MM.1S (cell line): ENCODE results near the gene GPRIN2.

Experiments
- DNase-seq: peaks from one replicate; pipeline ENCODE4 v3.0.0-alpha.2; 2015
- H2AFZ ChIP-seq: fragments of 300-600 bp; sonication (generic); 2 replicates; pipeline ENCODE4 v1.6.0; 2016; ENCODE audit warnings: antibody characterized with exemption, low read length
- H3F3A ChIP-seq: fragments of 300-600 bp; sonication (generic); 2 replicates; pipeline ENCODE4 v1.6.1; 2016; ENCODE audit warnings: mild to moderate bottlenecking, antibody characterized with exemption, low read length, moderate library complexity, mixed read lengths; ENCODE audit not compliant: insufficient read depth
- H3K27ac ChIP-seq: fragments of 300-600 bp; sonication (generic); 2 replicates; pipeline ENCODE4 v1.5.1; 2016; ENCODE audit warnings: mild to moderate bottlenecking, low read length
- H3K27me3 ChIP-seq: fragments of 300-600 bp; sonication (generic); replicated peaks from 2 replicates; pipeline ENCODE4 v1.6.0; 2016; ENCODE audit warnings: low read length; ENCODE audit not compliant: insufficient read depth
- H3K36me3 ChIP-seq: fragments of 300-600 bp; sonication (generic); replicated peaks from 2 replicates; pipeline ENCODE4 v1.6.1; 2016; ENCODE audit warnings: mild to moderate bottlenecking, low read length, mixed read lengths; ENCODE audit not compliant: insufficient read depth
- H3K4me1 ChIP-seq: fragments of 300-600 bp; sonication (generic); 2 replicates; pipeline ENCODE4 v1.6.1; 2016; ENCODE audit warnings: low read length, mixed read lengths
- H3K4me2 ChIP-seq: fragments of 300-600 bp; sonication (generic); 2 replicates; pipeline ENCODE4 v1.6.0; 2016; ENCODE audit warnings: low read depth, low read length
- H3K4me3 ChIP-seq: fragments of 300-600 bp; sonication (generic); 2 replicates; pipeline ENCODE4 v1.5.1; 2016; ENCODE audit warnings: low read length, mixed read lengths
- H3K79me2 ChIP-seq: fragments of 300-600 bp; sonication (generic); 2 replicates; pipeline ENCODE4 v1.6.1; 2016; ENCODE audit warnings: mixed run types, low read length, mixed read lengths
- H3K9ac ChIP-seq: fragments of 300-600 bp; sonication (generic); 2 replicates; pipeline ENCODE4 v1.6.1; 2016; ENCODE audit warnings: low read length, mixed read lengths
- H3K9me2 ChIP-seq: fragments of 300-600 bp; sonication (generic); replicated peaks from 2 replicates; pipeline ENCODE4 v1.6.1; 2016; ENCODE audit warnings: mild to moderate bottlenecking, low read length, mixed read lengths; ENCODE audit not compliant: insufficient read depth
- H3K9me3 ChIP-seq: fragments of 300-600 bp; sonication (generic); replicated peaks from 2 replicates; pipeline ENCODE4 v1.6.1; 2016; ENCODE audit warnings: mild to moderate bottlenecking, low read length, mixed read lengths; ENCODE audit not compliant: insufficient read depth
- H4K20me1 ChIP-seq: fragments of 300-600 bp; sonication (generic); 2 replicates; pipeline ENCODE4 v1.6.1; 2016; ENCODE audit warnings: mild to moderate bottlenecking, low read length, moderate library complexity, mixed read lengths; ENCODE audit not compliant: insufficient read depth
- EZH2 ChIP-seq: fragments of 300-600 bp; sonication (generic); optimal IDR thresholded peaks from 2 replicates; pipeline ENCODE3; 2017; ENCODE audit warnings: low read depth, mild to moderate bottlenecking, antibody characterized with exemption, low read length, mixed read lengths
- EZH2phosphoT487 ChIP-seq: fragments of 300-600 bp; sonication (generic); IDR thresholded peaks from 2 replicates; pipeline ENCODE4 v1.6.1; 2018; ENCODE audit warnings: antibody characterized with exemption, low read length
- TF ChIP-seq, protein P1 (sequence below): fragments of 300-600 bp; sonication (generic); IDR thresholded peaks from 2 replicates; pipeline ENCODE4 v1.5.1; 2016; ENCODE audit warnings: antibody characterized with exemption, low read length, mixed read lengths

Gene GPRIN2

DNA sequence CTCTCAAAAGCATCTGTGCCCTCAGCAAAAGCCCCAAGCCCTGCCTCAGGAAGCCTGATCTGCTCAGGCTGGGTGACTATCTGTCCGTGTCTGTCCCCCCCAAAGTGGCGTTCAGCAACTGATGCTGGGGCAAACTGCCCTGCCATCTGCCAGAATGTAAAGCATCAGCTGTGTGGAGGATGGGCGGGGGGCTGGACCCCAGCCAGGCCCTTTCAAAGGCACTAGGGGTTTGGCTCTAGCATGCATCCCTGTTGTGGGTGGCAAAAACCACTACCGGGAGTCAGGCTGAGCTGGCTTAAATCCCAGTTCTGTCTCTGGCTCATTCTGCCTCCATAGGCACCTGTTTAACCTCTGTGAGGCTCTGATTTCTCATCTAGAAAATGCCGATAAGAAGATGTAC, 35.5 kb downstream of the GPRIN2 start:
- Histone ChIP-seq H3K36me3 (no peaks in the 10 kb centered on the region), H3K9ac (no peak overlapping the region), H3K79me2 (no peaks in the 10 kb centered on the region), H3K27ac (no peak overlapping the region), H4K20me1 (no peaks in the 10 kb centered on the region), H3K9me2 (no peaks in the 10 kb centered on the region), H3F3A (no peaks in the 10 kb centered on the region), H2AFZ (no peak overlapping the region), H3K27me3 (no peaks in the 10 kb centered on the region), H3K9me3 (no peaks in the 10 kb centered on the region), H3K4me2 (no peak overlapping the region), H3K4me3 (no peak overlapping the region), H3K4me1 (no peaks in the 10 kb centered on the region)
- DNase-seq: no peak
- no peak for TF ChIP-seq EZH2
- TF ChIP-seq EZH2phosphoT487: no peak
- TF ChIP-seq, protein P1, sequence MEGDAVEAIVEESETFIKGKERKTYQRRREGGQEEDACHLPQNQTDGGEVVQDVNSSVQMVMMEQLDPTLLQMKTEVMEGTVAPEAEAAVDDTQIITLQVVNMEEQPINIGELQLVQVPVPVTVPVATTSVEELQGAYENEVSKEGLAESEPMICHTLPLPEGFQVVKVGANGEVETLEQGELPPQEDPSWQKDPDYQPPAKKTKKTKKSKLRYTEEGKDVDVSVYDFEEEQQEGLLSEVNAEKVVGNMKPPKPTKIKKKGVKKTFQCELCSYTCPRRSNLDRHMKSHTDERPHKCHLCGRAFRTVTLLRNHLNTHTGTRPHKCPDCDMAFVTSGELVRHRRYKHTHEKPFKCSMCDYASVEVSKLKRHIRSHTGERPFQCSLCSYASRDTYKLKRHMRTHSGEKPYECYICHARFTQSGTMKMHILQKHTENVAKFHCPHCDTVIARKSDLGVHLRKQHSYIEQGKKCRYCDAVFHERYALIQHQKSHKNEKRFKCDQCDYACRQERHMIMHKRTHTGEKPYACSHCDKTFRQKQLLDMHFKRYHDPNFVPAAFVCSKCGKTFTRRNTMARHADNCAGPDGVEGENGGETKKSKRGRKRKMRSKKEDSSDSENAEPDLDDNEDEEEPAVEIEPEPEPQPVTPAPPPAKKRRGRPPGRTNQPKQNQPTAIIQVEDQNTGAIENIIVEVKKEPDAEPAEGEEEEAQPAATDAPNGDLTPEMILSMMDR: no peak

DNA sequence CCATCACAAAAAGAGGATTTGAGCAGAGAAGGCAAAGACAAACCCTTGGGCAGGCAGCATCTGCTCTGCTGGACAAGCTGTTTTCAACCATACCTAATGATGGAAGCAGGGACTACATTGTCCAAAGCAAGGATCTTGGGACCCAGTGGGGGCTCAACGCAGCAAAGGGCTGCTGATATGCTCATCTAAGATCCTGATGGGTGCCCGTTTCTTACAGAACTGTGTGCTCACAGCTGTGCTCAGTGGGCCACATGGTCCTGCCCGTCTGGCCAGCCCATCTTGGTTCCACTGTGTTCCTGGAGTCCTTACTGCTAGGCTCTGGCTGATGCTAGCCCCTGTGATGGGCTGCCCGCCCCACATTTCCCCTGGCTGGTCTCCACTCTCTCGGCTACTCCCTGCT, 36.1 kb downstream of the GPRIN2 start:
- Histone ChIP-seq H3K27ac (no peak overlapping the region), H3K9me3 (no peaks in the 10 kb centered on the region), H3K4me3 (no peak overlapping the region), H3K9me2 (no peaks in the 10 kb centered on the region), H3K9ac (no peak overlapping the region), H3K79me2 (no peaks in the 10 kb centered on the region), H3K4me1 (no peaks in the 10 kb centered on the region), H3K27me3 (no peaks in the 10 kb centered on the region), H3K4me2 (no peak overlapping the region), H3F3A (no peaks in the 10 kb centered on the region), H4K20me1 (no peaks in the 10 kb centered on the region), H3K36me3 (no peaks in the 10 kb centered on the region), H2AFZ (no peak overlapping the region)
- no peak for DNase-seq
- no peak for TF ChIP-seq EZH2phosphoT487
- TF ChIP-seq, protein P1: no peak

DNA sequence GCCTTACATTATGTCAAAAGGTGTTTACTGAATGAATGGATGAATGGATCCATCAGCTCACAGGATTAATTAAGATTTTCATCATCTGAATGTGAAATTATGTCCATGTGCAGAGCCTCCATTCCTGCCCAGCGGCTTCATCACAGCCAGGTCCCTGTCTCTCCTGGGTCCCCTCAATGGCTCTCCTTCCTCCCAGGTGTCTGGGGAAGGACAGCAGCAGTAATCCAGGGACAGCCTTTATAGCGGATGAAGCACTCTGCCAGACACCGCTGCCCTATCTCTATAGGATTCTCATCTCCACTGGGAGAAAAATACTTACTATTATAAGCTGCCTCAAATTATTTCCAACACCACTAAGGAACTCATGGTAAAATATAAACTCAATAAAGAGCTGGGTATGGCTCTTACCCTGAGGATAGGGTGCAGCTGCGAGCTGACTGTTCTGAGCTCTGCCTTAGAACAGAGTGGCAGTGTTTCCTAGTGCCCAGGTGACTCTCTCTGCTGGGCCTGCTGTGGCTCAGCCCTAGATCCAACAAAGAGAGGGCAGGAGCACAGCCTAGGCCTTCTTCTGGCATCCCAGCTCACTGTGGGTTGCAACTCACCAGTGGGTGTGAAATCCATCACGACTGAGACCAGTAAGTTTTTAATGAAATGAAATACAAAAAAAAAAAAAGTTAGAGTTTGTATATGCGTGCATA, 38.3 kb downstream of the GPRIN2 start:
- no peak for TF ChIP-seq EZH2phosphoT487
- Histone ChIP-seq H3F3A (no peaks in the 10 kb centered on the region), H3K27ac (no peak overlapping the region)

DNA sequence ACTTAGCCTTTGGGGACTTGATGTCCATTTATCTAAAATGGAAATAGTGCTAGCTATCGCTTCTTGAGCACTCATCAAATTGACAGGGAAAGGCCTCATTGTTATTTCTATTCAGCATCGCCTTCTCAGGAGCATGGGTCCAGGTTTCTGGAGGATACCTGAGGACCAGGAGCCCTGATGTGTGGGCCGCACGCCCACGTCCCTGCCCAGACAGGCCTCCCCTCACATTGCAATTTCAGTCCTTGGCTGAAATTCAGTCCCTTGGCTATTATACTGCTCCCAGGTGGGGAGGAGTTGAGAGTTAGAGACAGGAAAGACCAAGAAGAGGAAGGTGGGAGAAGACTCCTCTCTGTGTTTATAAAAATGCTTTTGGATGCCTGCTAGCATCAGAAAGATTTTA, 38.9 kb downstream of the GPRIN2 start:
- no peaks in the 10 kb centered on the region for H3K9me2 ChIP-seq
- TF ChIP-seq EZH2phosphoT487: no peak
- TF ChIP-seq, protein P1: no peak
- TF ChIP-seq EZH2: no peak
- no peak for DNase-seq

More for the DNA sequence above, 38.3 kb downstream of the GPRIN2 start:
- DNase-seq: no peak
- H3K9ac ChIP-seq: no peak overlapping the region
- H3K9me2 ChIP-seq: no peaks in the 10 kb centered on the region
- H3K9me3 ChIP-seq: no peaks in the 10 kb centered on the region
- no peak overlapping the region for H2AFZ ChIP-seq
- H3K79me2 ChIP-seq: no peaks in the 10 kb centered on the region
- H3K4me2 ChIP-seq: no peak overlapping the region
- no peak overlapping the region for H3K4me3 ChIP-seq
- H3K4me1 ChIP-seq: no peaks in the 10 kb centered on the region
- H3K27me3 ChIP-seq: no peaks in the 10 kb centered on the region
- no peaks in the 10 kb centered on the region for H3K36me3 ChIP-seq
- H4K20me1 ChIP-seq: no peaks in the 10 kb centered on the region

More for the DNA sequence above, 38.9 kb downstream of the GPRIN2 start:
- Histone ChIP-seq H3F3A (no peaks in the 10 kb centered on the region), H3K4me1 (no peaks in the 10 kb centered on the region), H3K27ac (no peak overlapping the region), H3K36me3 (no peaks in the 10 kb centered on the region), H3K4me3 (no peak overlapping the region), H3K79me2 (no peaks in the 10 kb centered on the region), H3K27me3 (no peaks in the 10 kb centered on the region), H4K20me1 (no peaks in the 10 kb centered on the region), H2AFZ (no peak overlapping the region), H3K4me2 (no peak overlapping the region), H3K9me3 (no peaks in the 10 kb centered on the region), H3K9ac (no peak overlapping the region)
